ENCODE data around the gene CSTB.

DNA sequence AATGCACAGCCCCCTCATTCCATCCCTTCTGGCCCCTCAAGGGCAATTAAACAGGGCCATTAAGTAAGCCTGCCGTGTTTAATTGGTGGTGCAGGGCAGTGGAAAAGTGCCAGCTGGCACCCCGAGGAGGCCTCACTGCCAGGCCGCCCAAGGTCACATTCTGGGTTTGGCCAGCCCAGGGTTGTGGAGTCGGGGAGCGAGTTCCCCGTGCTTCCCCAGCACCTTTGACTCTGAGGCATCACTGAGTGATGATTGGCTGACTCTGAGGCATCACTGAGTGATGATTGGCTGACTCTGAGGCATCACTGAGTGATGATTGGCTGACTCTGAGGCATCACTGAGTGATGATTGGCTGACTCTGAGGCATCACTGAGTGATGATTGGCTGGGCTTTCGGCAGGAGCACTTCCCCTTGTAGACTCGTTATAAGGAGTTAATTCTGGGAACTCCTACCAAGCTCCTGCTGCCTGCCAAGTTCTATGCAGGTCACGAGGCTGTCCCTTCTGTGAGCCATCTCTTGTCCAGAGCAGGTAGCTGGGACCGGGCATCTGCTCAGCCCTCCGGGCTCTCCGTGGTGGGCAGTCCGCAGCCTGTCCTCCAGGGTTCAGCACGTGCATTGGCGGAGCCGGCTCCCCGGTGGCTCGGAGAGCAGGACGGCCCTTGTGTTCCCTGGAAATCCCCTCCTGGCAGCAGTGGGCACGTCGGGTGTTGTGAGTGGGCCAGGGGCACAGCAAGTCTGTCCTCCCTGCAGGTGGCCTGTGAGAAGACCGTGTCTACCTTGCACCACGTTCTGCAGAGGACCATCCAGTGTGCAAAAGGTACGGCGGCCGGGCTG lies 20.9 kb downstream of the CSTB start:
- TF ChIP-seq CTCF (tag by site-specific recombination; IDR thresholded peaks at IDR 0.05) (no peak), ZSCAN4 (tag by site-specific recombination; IDR thresholded peaks at IDR 0.05) (no peak), ZNF473 (tag by site-specific recombination; IDR thresholded peaks at IDR 0.05) (no peak), ZXDB (tag by site-specific recombination; IDR thresholded peaks at IDR 0.05) (no peak), EGR2 (tag by site-specific recombination; IDR thresholded peaks at IDR 0.05; ENCODE audit: low read depth) (no peak), MYNN (tag by site-specific recombination; IDR thresholded peaks at IDR 0.05; ENCODE audit: borderline replicate concordance) (no peak), ZNF121 (tag by site-specific recombination; IDR thresholded peaks at IDR 0.05) (no peak), ZNF2 (tag by site-specific recombination; IDR thresholded peaks at IDR 0.05) (no peak), ZNF169 (tag by site-specific recombination; IDR thresholded peaks at IDR 0.05) (no peak), ZNF670 (tag by site-specific recombination; IDR thresholded peaks at IDR 0.05; ENCODE audit: low read depth) (no peak)
- TF ChIP-seq, protein P1, sequence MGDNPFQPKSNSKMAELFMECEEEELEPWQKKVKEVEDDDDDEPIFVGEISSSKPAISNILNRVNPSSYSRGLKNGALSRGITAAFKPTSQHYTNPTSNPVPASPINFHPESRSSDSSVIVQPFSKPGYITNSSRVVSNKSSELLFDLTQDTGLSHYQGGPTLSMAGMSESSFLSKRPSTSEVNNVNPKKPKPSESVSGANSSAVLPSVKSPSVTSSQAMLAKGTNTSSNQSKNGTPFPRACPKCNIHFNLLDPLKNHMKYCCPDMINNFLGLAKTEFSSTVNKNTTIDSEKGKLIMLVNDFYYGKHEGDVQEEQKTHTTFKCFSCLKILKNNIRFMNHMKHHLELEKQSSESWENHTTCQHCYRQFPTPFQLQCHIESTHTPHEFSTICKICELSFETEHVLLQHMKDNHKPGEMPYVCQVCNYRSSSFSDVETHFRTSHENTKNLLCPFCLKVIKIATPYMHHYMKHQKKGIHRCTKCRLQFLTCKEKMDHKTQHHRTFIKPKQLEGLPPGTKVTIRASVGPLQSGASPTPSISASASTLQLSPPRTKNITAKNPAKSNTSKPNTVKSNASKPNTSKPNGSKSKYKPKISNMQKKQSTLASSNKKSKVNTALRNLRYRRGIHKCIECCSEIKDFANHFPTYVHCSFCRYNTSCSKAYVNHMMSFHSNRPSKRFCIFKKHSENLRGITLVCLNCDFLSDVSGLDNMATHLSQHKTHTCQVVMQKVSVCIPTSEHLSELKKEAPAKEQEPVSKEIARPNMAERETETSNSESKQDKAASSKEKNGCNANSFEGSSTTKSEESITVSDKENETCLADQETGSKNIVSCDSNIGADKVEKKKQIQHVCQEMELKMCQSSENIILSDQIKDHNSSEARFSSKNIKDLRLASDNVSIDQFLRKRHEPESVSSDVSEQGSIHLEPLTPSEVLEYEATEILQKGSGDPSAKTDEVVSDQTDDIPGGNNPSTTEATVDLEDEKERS (tag by site-specific recombination; IDR thresholded peaks at IDR 0.05): no peak
- TF ChIP-seq, protein P2, sequence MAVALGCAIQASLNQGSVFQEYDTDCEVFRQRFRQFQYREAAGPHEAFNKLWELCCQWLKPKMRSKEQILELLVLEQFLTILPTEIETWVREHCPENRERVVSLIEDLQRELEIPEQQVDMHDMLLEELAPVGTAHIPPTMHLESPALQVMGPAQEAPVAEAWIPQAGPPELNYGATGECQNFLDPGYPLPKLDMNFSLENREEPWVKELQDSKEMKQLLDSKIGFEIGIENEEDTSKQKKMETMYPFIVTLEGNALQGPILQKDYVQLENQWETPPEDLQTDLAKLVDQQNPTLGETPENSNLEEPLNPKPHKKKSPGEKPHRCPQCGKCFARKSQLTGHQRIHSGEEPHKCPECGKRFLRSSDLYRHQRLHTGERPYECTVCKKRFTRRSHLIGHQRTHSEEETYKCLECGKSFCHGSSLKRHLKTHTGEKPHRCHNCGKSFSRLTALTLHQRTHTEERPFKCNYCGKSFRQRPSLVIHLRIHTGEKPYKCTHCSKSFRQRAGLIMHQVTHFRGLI (tag by site-specific recombination; IDR thresholded peaks at IDR 0.05): no peak
